Measurements from ENCODE around the gene TFB2M. TPM values are rescaled to one million over a fixed set of nuclear protein-coding genes. Genes with fewer than 3 reads are reported as not detected.
"Not testable (repeated sequence)": the region's sequence is repeated elsewhere in the genome, so short reads cannot be mapped to it uniquely, and the experiment has no call there.

Gene TFB2M
- polyA plus RNA-seq, 3 donors from 2014 or later = 15.0 to 17.9 (median 15.6) TPM

- peaks cover 15 to 51% of the 10 kb centered on the region in 2 donors for H3K4me1 Mint-ChIP-seq
- peaks cover 0 to 15% (median 1%) of the 10 kb centered on the region in 6 donors for H3K9me3 Mint-ChIP-seq
- no peaks in the 10 kb centered on the region for H3K27me3 Mint-ChIP-seq (ENCODE audit: low read depth in 3 of 3)
- H3K27ac Mint-ChIP-seq = no peak overlapping the region
- DNase-seq = no peak
- peaks cover 10 to 19% (median 19%) of the 10 kb centered on the region in 3 donors for H3K36me3 Mint-ChIP-seq
- H3K4me3 Mint-ChIP-seq = no peak overlapping the region
These were observed 25.9 kb upstream of the TFB2M start for GRCh38 chr1:246591958-246592357.

DNA sequence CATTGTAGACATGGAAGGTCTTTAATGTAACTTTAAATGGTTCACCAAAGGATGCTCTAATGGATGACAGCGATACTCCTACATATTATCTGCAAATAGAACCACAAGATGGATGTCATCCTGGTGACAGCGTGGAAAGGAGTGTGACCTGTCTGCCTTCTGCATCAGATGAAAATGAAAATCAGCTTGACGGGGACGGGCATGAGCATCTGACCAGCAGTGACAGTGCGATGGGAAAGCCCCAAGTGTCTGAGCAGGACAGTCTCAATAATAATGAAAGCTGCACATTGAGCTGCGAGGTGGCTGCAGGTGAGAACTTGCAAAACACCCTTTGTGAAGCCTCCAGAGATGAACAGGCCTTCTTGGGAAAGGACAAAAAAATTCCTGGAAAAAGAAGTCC, 25.4 kb upstream of the TFB2M start:
- Mint-ChIP-seq H3K4me3 (no peak overlapping the region), H3K36me3 (peaks cover 10 to 19% (median 19%) of the 10 kb centered on the region in 3 donors), H3K4me1 (peaks cover 15 to 52% of the 10 kb centered on the region in 2 donors), H3K27me3 (ENCODE audit: low read depth in 3 of 3) (no peaks in the 10 kb centered on the region), H3K27ac (peak overlapping the region in 1 of 6 donors; percentile 45), H3K9me3 (peaks cover 0 to 15% (median 1%) of the 10 kb centered on the region in 6 donors)
- no peak for DNase-seq

GRCh38 chr1:246591047-246591446, 25.0 kb upstream of the TFB2M start:
- Mint-ChIP-seq H3K4me3 (no peak overlapping the region), H3K27ac (peak overlapping the region in 1 of 6 donors; percentile 45), H3K27me3 (ENCODE audit: low read depth in 3 of 3) (no peaks in the 10 kb centered on the region), H3K9me3 (peaks cover 0 to 15% (median 1%) of the 10 kb centered on the region in 6 donors), H3K4me1 (peaks cover 15 to 52% of the 10 kb centered on the region in 2 donors), H3K36me3 (peaks cover 10 to 19% (median 19%) of the 10 kb centered on the region in 3 donors)
- no peak for DNase-seq

GRCh38 chr1:246589919-246590318, 23.9 kb upstream of the TFB2M start:
- Mint-ChIP-seq H3K36me3 (peaks cover 6 to 19% (median 19%) of the 10 kb centered on the region in 3 donors), H3K9me3 (peaks cover 0 to 15% (median 1%) of the 10 kb centered on the region in 6 donors), H3K4me1 (peaks cover 12 to 43% of the 10 kb centered on the region in 2 donors)
- H3K4me3 Mint-ChIP-seq; DNase-seq; H3K27me3 Mint-ChIP-seq (ENCODE audit: low read depth in 3 of 3); H3K27ac Mint-ChIP-seq: not testable (repeated sequence)

DNA sequence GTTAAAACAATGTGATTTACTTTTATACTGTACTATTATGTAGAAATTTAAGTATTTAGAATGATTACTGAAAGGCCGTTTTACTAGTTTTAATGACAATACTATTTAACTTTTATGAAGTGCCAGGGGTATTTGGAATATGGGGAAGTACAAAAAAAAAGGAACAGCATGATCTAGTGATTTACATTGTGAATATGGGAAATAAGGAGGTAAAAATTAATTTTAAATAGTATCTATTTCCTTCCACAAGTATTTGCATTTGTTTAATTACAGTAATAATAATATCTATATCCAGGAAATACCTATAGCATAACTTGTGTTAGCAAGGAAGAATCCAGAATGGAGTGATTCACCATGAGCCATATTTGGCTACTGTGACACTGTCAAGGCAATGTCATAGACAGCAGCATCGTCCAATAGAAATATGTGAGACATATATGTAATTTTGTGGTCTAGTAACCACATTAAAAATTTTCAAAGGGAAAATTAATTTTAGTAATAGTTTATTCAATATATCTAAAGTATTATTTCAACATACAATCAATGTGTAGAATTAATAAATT, 22.2 kb upstream of the TFB2M start:
- H3K36me3 Mint-ChIP-seq = peaks cover 12 to 23% (median 19%) of the 10 kb centered on the region in 3 donors
- H3K4me3 Mint-ChIP-seq = no peak overlapping the region
- H3K27me3 Mint-ChIP-seq (ENCODE audit: low read depth in 3 of 3) = no peaks in the 10 kb centered on the region
- H3K9me3 Mint-ChIP-seq = peaks cover 0 to 15% (median 1%) of the 10 kb centered on the region in 6 donors
- no peak for DNase-seq
- H3K27ac Mint-ChIP-seq = no peak overlapping the region
- peaks cover 26 to 59% of the 10 kb centered on the region in 2 donors for H3K4me1 Mint-ChIP-seq

GRCh38 chr1:246587606-246588005, 21.5 kb upstream of the TFB2M start:
- Mint-ChIP-seq H3K4me1 (peaks cover 33 to 62% of the 10 kb centered on the region in 2 donors), H3K27ac (peak overlapping the region in 2 of 6 donors; percentile 10 to 54), H3K9me3 (peaks cover 0 to 15% (median 1%) of the 10 kb centered on the region in 6 donors), H3K27me3 (ENCODE audit: low read depth in 3 of 3) (no peaks in the 10 kb centered on the region), H3K36me3 (peaks cover 12 to 23% (median 17%) of the 10 kb centered on the region in 3 donors), H3K4me3 (no peak overlapping the region)
- DNase-seq = no peak

GRCh38 chr1:246587032-246587431, 21.0 kb upstream of the TFB2M start:
- DNase-seq = no peak
- H3K9me3 Mint-ChIP-seq = peaks cover 0 to 15% (median 1%) of the 10 kb centered on the region in 6 donors
- H3K27me3 Mint-ChIP-seq (ENCODE audit: low read depth in 3 of 3) = no peaks in the 10 kb centered on the region
- peaks cover 12 to 20% (median 14%) of the 10 kb centered on the region in 3 donors for H3K36me3 Mint-ChIP-seq
- H3K4me1 Mint-ChIP-seq = peaks cover 38 to 65% of the 10 kb centered on the region in 2 donors
- peak overlapping the region in 2 of 6 donors; percentile 10 to 54 for H3K27ac Mint-ChIP-seq
- no peak overlapping the region for H3K4me3 Mint-ChIP-seq

DNA sequence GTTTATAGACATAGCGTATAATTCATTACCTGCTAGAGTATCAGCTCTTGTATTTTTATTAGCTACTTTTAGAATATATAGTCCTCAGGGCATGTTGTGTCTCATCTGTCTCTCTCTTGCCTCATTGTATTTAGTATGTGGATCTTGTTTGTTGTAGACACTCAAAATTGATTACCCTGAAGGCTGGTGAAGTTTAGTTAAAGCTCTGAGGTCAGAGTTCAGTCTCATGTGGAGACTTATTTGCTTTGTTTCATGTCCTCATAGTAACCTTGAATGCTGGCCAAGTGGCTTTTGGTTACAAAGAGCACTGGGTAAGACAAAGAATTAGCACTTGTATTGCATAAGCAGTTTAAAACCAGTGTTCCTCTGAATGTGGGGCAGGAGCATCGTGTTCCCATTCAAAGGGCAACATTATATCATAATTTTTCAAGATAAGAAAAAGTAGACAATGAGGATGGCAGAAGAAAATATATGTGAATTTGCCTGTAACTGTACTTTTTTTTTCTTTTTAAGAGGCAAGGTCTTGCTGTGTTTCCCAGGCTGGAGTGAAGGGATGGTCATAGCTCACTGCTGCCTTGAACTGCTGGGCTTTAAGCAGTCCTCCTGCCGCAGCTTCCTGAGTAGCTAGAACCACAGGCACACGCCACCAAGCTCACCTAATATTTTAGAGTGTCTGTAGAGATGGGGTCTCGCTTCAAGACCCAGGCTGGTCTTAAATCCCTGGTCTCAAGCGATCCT, 17.6 kb upstream of the TFB2M start:
- Mint-ChIP-seq H3K9me3 (no peaks in the 10 kb centered on the region), H3K27ac (peak overlapping the region in 3 of 6 donors; percentile 20 to 56 (median 34)), H3K36me3 (peaks cover 0 to 7% (median 6%) of the 10 kb centered on the region in 3 donors), H3K27me3 (ENCODE audit: low read depth in 3 of 3) (no peaks in the 10 kb centered on the region), H3K4me3 (no peak overlapping the region), H3K4me1 (peaks cover 38 to 77% of the 10 kb centered on the region in 2 donors)
- no peak for DNase-seq

GRCh38 chr1:246583056-246583440, 17.0 kb upstream of the TFB2M start:
- no peak for DNase-seq
- Mint-ChIP-seq H3K4me3 (peak overlapping the region in 1 of 5 donors; percentile 59), H3K27me3 (ENCODE audit: low read depth in 3 of 3) (no peaks in the 10 kb centered on the region), H3K4me1 (peaks cover 42 to 81% of the 10 kb centered on the region in 2 donors), H3K27ac (peak overlapping the region in 5 of 6 donors; percentile 19 to 75 (median 21)), H3K36me3 (peaks cover 0 to 7% (median 6%) of the 10 kb centered on the region in 3 donors), H3K9me3 (no peaks in the 10 kb centered on the region)

- H3K9me3 Mint-ChIP-seq = no peaks in the 10 kb centered on the region
- H3K27me3 Mint-ChIP-seq (ENCODE audit: low read depth in 3 of 3) = no peaks in the 10 kb centered on the region
- H3K4me3 Mint-ChIP-seq = no peak overlapping the region
- H3K4me1 Mint-ChIP-seq = peaks cover 47 to 81% of the 10 kb centered on the region in 2 donors
- peaks cover 0 to 7% (median 6%) of the 10 kb centered on the region in 3 donors for H3K36me3 Mint-ChIP-seq
- peak overlapping the region in 2 of 6 donors; percentile 19 to 56 for H3K27ac Mint-ChIP-seq
- DNase-seq = no peak
These were observed 16.4 kb upstream of the TFB2M start for GRCh38 chr1:246582301-246583055.

- DNase-seq = no peak
- Mint-ChIP-seq H3K36me3 (peaks cover 0 to 7% (median 6%) of the 10 kb centered on the region in 3 donors), H3K27ac (no peak overlapping the region), H3K9me3 (no peaks in the 10 kb centered on the region), H3K4me1 (peaks cover 57 to 89% of the 10 kb centered on the region in 2 donors), H3K27me3 (ENCODE audit: low read depth in 3 of 3) (no peaks in the 10 kb centered on the region), H3K4me3 (no peak overlapping the region)
These were observed 14.7 kb upstream of the TFB2M start for GRCh38 chr1:246580497-246581370.

DNA sequence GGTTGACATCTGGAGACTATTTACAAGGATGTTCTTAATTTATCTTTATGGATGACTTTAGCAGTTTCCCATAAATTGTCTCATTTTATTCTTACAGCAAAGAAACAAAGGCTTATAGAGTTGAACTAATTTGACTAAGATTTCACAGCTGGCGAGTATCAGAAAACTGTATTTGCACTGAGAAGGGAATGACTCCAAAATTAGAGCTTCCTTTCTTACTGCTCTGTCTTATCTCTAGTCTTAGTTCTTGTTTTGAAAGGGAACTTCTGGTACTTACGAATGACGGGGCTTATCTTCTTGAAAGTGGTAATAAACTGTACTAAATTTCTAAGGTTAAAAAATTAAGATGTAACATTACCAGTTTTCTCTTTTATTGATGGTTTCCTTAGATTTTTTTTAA, 13.8 kb upstream of the TFB2M start:
- H3K4me3 Mint-ChIP-seq = no peak overlapping the region
- no peaks in the 10 kb centered on the region for H3K27me3 Mint-ChIP-seq (ENCODE audit: low read depth in 3 of 3)
- no peak for DNase-seq
- H3K36me3 Mint-ChIP-seq = peaks cover 5 to 11% (median 6%) of the 10 kb centered on the region in 3 donors
- H3K9me3 Mint-ChIP-seq = no peaks in the 10 kb centered on the region
- H3K27ac Mint-ChIP-seq = peak overlapping the region in 1 of 6 donors; percentile 3
- H3K4me1 Mint-ChIP-seq = peaks cover 60 to 95% of the 10 kb centered on the region in 2 donors

- DNase-seq = no peak
- Mint-ChIP-seq H3K4me3 (peak overlapping the region in 4 of 5 donors; percentile 3 to 67 (median 14)), H3K36me3 (peaks cover 0 to 5% (median 5%) of the 10 kb centered on the region in 3 donors), H3K27ac (peak overlapping the region; percentile 16 to 79 (median 38)), H3K4me1 (peaks cover 50 to 86% of the 10 kb centered on the region in 2 donors), H3K27me3 (ENCODE audit: low read depth in 3 of 3) (no peaks in the 10 kb centered on the region), H3K9me3 (no peaks in the 10 kb centered on the region)
These were observed 11.7 kb upstream of the TFB2M start for GRCh38 chr1:246577720-246578106.

All from immature natural killer cell (primary cell).